Fibroblast of skin of right biceps (primary cell): ENCODE results near the gene EPB41L4A.
A peak's percentile ranks its signal among the peaks of the same experiment; 100 is the strongest.

Source experiments
- DNase-seq: peaks from one replicate; pipeline ENCODE4 v3.0.0-alpha.2; 2013

EPB41L4A gene

DNA sequence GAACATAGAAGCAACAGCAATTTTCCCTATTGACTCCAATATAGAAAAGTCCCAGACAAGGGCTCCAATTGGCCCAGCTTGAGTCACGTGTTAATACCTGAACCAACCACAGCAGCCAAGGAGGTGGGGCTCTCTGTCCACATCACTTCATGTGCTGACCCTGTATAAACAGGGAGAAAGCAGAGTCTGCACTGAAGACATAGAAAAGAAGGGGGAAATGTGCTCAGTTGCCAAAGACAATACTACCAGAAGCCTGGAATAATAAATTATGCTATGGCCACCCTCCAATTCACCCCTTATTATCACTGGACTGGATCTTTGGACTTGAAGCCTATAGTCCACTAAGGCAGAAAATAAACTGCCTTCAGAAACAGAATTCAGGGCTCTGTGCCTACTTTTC lies 275.4 kb downstream of the EPB41L4A start:
- DNase-seq, result peak; percentile 23

- peak; percentile 62 for DNase-seq
Observed at GRCh38 chr5:112142769-112143270, 276.3 kb downstream of the EPB41L4A start.

- no peak for DNase-seq
Observed at GRCh38 chr5:112141582-112141981, 277.5 kb downstream of the EPB41L4A start.

- DNase-seq, result no peak
Observed at GRCh38 chr5:112138526-112138925, 280.6 kb downstream of the EPB41L4A start.

- no peak for DNase-seq
Observed at GRCh38 chr5:112136773-112137172, 282.3 kb downstream of the EPB41L4A start.

DNA sequence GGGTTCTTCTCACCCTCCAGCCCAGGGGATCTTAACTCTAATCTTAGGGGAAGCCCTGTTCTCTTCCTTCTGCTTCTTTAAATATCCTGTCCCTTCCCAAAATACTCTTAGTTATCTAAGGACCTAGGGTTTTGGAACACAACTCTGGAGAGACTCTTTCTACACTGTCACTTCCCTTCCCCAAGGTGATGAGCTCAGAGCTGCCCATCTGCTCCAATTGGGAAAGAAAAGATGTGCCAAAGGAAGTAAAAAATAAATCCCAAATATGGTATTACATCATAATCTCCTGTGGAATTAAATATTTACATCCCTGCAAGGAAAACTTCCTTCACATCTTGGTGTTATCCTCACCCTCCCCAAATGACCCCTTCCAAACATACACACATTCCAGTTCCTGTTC lies 291.2 kb downstream of the EPB41L4A start:
- DNase-seq, result no peak

GRCh38 chr5:112126982-112127381 lies 292.1 kb downstream of the EPB41L4A start:
- DNase-seq, result no peak

- DNase-seq, result peak; percentile 64
Observed at GRCh38 chr5:112125903-112126302, 293.2 kb downstream of the EPB41L4A start.

DNA sequence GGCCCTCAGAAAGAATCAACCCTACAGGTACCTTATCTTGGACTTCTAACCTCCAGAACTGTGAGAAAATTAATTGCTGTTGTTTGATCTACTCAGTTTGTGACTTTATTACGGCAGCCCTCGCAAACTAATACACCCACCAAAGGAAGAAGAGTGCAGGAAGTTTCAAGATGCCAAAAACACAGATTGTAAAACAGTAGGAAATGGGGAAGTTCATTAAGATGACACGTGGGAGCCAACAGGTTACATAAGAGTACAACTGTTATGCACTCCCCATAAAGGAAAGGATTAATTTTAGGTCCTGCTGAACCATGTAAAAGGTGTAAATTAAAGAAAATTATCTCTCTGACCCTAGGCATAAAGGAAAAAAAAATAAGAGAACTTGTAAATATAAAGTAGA lies 294.3 kb downstream of the EPB41L4A start:
- DNase-seq, result no peak

DNA sequence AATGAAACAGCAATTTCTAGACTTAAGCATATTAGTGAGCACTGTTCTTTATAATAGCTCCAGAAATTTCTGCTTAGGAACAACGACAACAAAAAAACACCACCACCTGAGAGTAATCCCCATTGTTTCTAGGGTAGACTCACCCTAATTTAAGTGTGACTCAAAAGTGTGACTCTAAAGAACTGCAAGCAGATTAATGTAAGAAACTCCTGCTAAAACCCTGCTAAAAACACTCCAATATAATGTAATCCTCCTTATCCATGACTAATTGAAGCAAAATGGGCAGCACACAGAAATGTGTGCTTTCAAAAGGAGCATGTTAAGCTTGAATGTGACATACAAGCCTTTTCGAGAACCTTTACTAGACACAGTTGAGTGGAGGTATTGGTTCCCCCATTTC lies 296.0 kb downstream of the EPB41L4A start:
- DNase-seq, result no peak

GRCh38 chr5:112122353-112122752 lies 296.7 kb downstream of the EPB41L4A start:
- DNase-seq, result no peak

DNA sequence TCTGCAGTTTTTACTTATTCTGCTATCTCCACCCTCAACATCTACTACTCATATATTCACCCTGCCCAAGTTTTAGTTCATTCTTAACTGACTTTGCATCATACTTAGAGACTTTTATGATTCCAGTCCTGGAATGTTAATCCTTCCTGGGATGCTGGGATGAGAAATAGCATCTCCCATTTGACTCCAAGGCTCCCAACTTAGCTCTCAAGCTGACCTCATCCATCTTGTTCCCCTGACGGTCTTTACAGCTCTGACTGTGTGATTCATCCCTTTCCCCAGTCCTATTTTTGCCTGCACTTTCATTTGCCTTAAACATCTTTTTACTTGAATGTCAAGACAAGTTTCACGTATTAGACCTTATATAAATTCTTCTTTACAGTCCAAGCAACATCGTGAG lies 297.8 kb downstream of the EPB41L4A start:
- peak; percentile 86 for DNase-seq

- no peak for DNase-seq
Observed at GRCh38 chr5:112119969-112120368, 299.1 kb downstream of the EPB41L4A start.

GRCh38 chr5:112119508-112119907 lies 299.6 kb downstream of the EPB41L4A start:
- peak; percentile 18 for DNase-seq

GRCh38 chr5:112117551-112117950 lies 301.5 kb downstream of the EPB41L4A start:
- no peak for DNase-seq

DNA sequence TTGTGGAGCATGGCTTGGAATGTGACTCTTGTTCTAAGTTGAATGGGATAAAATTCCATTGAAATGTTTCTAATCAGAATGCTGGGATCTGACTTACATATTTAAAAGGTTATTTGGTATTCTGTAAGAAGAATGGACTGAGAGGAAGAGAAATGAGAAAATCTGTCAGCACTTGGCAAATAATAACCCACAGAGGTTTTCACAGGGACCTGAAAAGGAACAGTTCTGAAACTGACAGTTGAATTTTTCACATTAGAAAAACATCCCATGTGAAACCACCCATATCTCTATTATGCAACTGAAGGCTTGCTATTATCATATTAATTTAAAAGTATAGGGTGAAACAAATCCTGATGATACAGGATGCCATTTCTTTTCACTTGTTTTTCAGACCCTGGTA lies 302.7 kb downstream of the EPB41L4A start:
- DNase-seq, result peak; percentile 68

DNA sequence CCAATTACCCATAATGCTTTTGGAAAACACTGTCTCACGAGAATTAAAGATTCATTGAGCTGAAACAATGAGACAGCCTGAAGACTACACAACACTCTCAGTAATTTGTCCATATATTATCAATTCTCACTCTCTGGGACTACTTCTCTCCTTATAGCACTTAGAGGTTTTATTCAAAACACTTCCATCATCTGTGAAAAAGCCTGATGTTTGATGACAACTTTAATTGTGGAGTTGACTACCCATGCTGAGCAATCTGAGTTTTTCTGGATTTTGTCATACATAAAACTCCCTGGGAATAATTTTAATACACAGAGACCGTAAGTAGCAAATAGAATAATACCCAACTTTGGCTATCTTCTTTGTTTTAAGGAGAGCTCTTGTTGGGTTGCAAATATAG lies 305.5 kb downstream of the EPB41L4A start:
- DNase-seq, result no peak
